Liver (tissue), 9 donors: ENCODE data around the gene CCT4. TPM values are rescaled to one million over a fixed set of nuclear protein-coding genes. Genes with fewer than 3 reads are reported as not detected.

Experiments
- DNase-seq: peaks from one replicate; pipeline ENCODE4 v3.0.0-alpha.2; 2017; ENCODE audit warnings: low spot score
- H3K27ac ChIP-seq, 2 donors: one replicate each; pipeline ENCODE4 v1.7.0; 2013; ENCODE audit warnings: inconsistent platforms in 2 of 2, low read length in 2 of 2, control low read depth in 1 of 2, low read depth in 1 of 2, mild to moderate bottlenecking in 1 of 2
- H3K27me3 ChIP-seq, 4 donors: one replicate each; pipeline versions ENCODE4 v1.6.1 to v1.7.0; 2013; ENCODE audit warnings: low read length in 3 of 4, inconsistent platforms in 1 of 4, mild to moderate bottlenecking in 1 of 4, moderate library complexity in 1 of 4; ENCODE audit not compliant: control insufficient read depth in 4 of 4, insufficient read depth in 4 of 4
- H3K36me3 ChIP-seq, 4 donors: one replicate each; pipeline versions ENCODE4 v1.6.1 to v1.7.0; 2013; ENCODE audit warnings: low read length in 3 of 4, mild to moderate bottlenecking in 3 of 4, low read depth in 1 of 4, moderate library complexity in 1 of 4; ENCODE audit not compliant: control insufficient read depth in 4 of 4, insufficient read depth in 3 of 4
- H3K4me1 ChIP-seq, 4 donors: one replicate each; pipeline versions ENCODE4 v1.6.1 to v1.7.0; 2013; ENCODE audit warnings: low read length in 3 of 4, mild to moderate bottlenecking in 3 of 4, moderate library complexity in 1 of 4; ENCODE audit not compliant: control insufficient read depth in 4 of 4, insufficient read depth in 4 of 4
- H3K4me3 ChIP-seq, 3 donors: one replicate each; pipeline versions ENCODE4 v1.6.1 to v1.7.0; 2013; ENCODE audit warnings: low read length in 3 of 3, control low read depth in 1 of 3, low read depth in 1 of 3, mild to moderate bottlenecking in 1 of 3
- H3K9ac ChIP-seq, 2 donors: one replicate each; pipeline ENCODE4 v1.7.0; 2013; ENCODE audit warnings: low read length in 2 of 2, mild to moderate bottlenecking in 2 of 2, moderate library complexity in 2 of 2, control low read depth in 1 of 2, low read depth in 1 of 2
- H3K9me3 ChIP-seq, 4 donors: one replicate each; pipeline versions ENCODE4 v1.6.1 to v1.7.0; 2013; ENCODE audit warnings: low read length in 3 of 4; ENCODE audit not compliant: control insufficient read depth in 4 of 4
- EGR1 ChIP-seq, 2 donors: IDR thresholded peaks; 2 replicates each; pipeline ENCODE4 v1.6.1; 2016 to 2018; ENCODE audit warnings: antibody characterized with exemption in 2 of 2, low read depth in 2 of 2
- FOXA1 ChIP-seq: IDR thresholded peaks from 2 replicates; pipeline ENCODE4 v1.6.1; 2016; ENCODE audit warnings: antibody characterized with exemption
- FOXA2 ChIP-seq: IDR thresholded peaks from 2 replicates; pipeline ENCODE4 v1.6.1; 2016; ENCODE audit warnings: antibody characterized with exemption
- GABPA ChIP-seq, 2 donors: IDR thresholded peaks in 1 of 2; conservative IDR thresholded peaks in 1 of 2; 2 replicates each; pipeline ENCODE4 v1.6.1; 2016; ENCODE audit warnings: antibody characterized with exemption in 2 of 2, mild to moderate bottlenecking in 1 of 2, moderate library complexity in 1 of 2
- HNF4A ChIP-seq, 2 donors: conservative IDR thresholded peaks; 2 replicates each; pipeline ENCODE4 v1.6.1; 2016; ENCODE audit warnings: antibody characterized with exemption in 2 of 2, mild to moderate bottlenecking in 2 of 2
- HNF4G ChIP-seq: IDR thresholded peaks from 2 replicates; pipeline ENCODE4 v1.6.1; 2016; ENCODE audit warnings: antibody characterized with exemption
- JUND ChIP-seq, 2 donors: IDR thresholded peaks; 2 replicates each; pipeline ENCODE4 v1.6.1; 2016; ENCODE audit warnings: antibody characterized with exemption in 2 of 2
- NR2F2 ChIP-seq: IDR thresholded peaks from 2 replicates; pipeline ENCODE4 v1.6.1; 2016; ENCODE audit warnings: antibody characterized with exemption
- RAD21 ChIP-seq, 2 donors: IDR thresholded peaks; 2 replicates each; pipeline ENCODE4 v1.6.1; 2016; ENCODE audit warnings: antibody characterized with exemption in 2 of 2, mild to moderate bottlenecking in 2 of 2
- RXRA ChIP-seq, 2 donors: IDR thresholded peaks; 2 replicates each; pipeline ENCODE4 v1.6.1; 2017 to 2018; ENCODE audit warnings: antibody characterized with exemption in 2 of 2, mild to moderate bottlenecking in 1 of 2
- SP1 ChIP-seq: IDR thresholded peaks from 2 replicates; pipeline ENCODE4 v1.6.1; 2018; ENCODE audit warnings: antibody characterized with exemption, mild to moderate bottlenecking
- TAF1 ChIP-seq: conservative IDR thresholded peaks from 2 replicates; pipeline ENCODE4 v1.6.1; 2016; ENCODE audit warnings: antibody characterized with exemption, mild to moderate bottlenecking
- YY1 ChIP-seq: IDR thresholded peaks from 2 replicates; pipeline ENCODE4 v1.6.1; 2016; ENCODE audit warnings: antibody characterized with exemption, mild to moderate bottlenecking
- WGBS: extraction: QIAGEN DNeasy Blood & Tissue Kit; methylation state at CpG from one replicate; pipeline ENCODE4 v1.1.7; 2013; 5-methylcytosine and 5-hydroxymethylcytosine counted together
- polyA plus RNA-seq, 2 donors: library from polyadenylated mRNA; stranded (reverse) in 1 of 2; unstranded in 1 of 2; fragments of 200-250 nt in 1 of 2; fragments of >200 nt in 1 of 2; fragmentation: Nextera tagmentation in 1 of 2; extraction: Ambion mirVana in 1 of 2; gene quantifications; one replicate each; pipeline versions ENCODE4 v1.2.1 to v1.2.3, GENCODE V29; 2013 to 2015
- total RNA-seq, 2 donors: library from RNA; depleted of rRNA; stranded (reverse); fragments of >200 nt; gene quantifications; one replicate each; pipeline ENCODE4 v1.2.3, GENCODE V29; 2014
- TF ChIP-seq, protein P1 (sequence below): IDR thresholded peaks from 2 replicates; pipeline ENCODE4 v1.6.1; 2016; ENCODE audit warnings: antibody characterized with exemption, mild to moderate bottlenecking
- TF ChIP-seq, protein P2 (sequence below): IDR thresholded peaks from 2 replicates; pipeline ENCODE4 v1.6.1; 2016; ENCODE audit warnings: antibody characterized with exemption
- TF ChIP-seq, protein P3 (sequence below): IDR thresholded peaks from 2 replicates; pipeline ENCODE4 v1.6.1; 2016; ENCODE audit warnings: antibody characterized with exemption
- TF ChIP-seq, protein P4 (sequence below): IDR thresholded peaks from 2 replicates; pipeline ENCODE4 v1.6.1; 2016; ENCODE audit warnings: antibody characterized with exemption
- TF ChIP-seq, protein P5 (sequence below): fragments of 150-350 bp; IDR thresholded peaks from 2 replicates; pipeline ENCODE4 v1.5.1; 2017; ENCODE audit warnings: improper control_type of control experiment, low read depth, low read length; ENCODE audit not compliant: missing input control
- donor health status: healthy.
- donor health status: healthy.
- donor health status: healthy.
- donor health status: healthy.
- donor health status: healthy.

Gene CCT4
- total and polyA plus RNA-seq, 4 donors = 35.7 to 65.2 (median 38.4) TPM

DNA sequence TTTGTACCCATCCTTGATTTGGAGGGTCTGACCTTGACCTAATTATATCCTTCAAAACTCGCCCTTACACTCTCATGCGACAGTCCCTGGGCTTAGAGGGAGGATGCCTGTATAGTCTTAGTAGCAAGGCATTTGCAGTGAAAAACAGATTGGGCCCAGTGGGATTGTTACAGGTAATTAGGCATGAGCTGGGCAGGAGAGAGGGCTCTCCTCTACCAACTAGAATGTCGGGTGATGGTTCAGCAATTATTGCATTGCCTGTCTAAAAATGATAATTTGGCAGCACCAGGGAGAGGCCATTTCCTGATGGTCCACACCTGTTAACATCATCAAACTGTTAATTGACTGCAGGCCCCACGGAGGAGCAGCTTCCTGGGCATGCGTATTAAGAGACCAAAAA, 49.4 kb upstream of the CCT4 start:
- Histone ChIP-seq H3K9me3 (no peaks in the 10 kb centered on the region), H3K4me3 (no peak overlapping the region), H3K9ac (no peak overlapping the region), H3K27me3 (no peaks in the 10 kb centered on the region), H3K27ac (no peak overlapping the region), H3K36me3 (no peaks in the 10 kb centered on the region), H3K4me1 (no peaks in the 10 kb centered on the region)
- no peak for DNase-seq
- 94% methylated on average over 5 of the region's 5 CpGs for WGBS
- TF ChIP-seq, protein P1, sequence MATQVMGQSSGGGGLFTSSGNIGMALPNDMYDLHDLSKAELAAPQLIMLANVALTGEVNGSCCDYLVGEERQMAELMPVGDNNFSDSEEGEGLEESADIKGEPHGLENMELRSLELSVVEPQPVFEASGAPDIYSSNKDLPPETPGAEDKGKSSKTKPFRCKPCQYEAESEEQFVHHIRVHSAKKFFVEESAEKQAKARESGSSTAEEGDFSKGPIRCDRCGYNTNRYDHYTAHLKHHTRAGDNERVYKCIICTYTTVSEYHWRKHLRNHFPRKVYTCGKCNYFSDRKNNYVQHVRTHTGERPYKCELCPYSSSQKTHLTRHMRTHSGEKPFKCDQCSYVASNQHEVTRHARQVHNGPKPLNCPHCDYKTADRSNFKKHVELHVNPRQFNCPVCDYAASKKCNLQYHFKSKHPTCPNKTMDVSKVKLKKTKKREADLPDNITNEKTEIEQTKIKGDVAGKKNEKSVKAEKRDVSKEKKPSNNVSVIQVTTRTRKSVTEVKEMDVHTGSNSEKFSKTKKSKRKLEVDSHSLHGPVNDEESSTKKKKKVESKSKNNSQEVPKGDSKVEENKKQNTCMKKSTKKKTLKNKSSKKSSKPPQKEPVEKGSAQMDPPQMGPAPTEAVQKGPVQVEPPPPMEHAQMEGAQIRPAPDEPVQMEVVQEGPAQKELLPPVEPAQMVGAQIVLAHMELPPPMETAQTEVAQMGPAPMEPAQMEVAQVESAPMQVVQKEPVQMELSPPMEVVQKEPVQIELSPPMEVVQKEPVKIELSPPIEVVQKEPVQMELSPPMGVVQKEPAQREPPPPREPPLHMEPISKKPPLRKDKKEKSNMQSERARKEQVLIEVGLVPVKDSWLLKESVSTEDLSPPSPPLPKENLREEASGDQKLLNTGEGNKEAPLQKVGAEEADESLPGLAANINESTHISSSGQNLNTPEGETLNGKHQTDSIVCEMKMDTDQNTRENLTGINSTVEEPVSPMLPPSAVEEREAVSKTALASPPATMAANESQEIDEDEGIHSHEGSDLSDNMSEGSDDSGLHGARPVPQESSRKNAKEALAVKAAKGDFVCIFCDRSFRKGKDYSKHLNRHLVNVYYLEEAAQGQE = no peak
- TF ChIP-seq, protein P2, sequence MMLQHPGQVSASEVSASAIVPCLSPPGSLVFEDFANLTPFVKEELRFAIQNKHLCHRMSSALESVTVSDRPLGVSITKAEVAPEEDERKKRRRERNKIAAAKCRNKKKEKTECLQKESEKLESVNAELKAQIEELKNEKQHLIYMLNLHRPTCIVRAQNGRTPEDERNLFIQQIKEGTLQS = no peak
- TF ChIP-seq SP1 = no peak
- TF ChIP-seq JUND (IDR thresholded peaks at IDR 0.05) = no peak
- TF ChIP-seq RAD21 (IDR thresholded peaks at IDR 0.05) = no peak
- TF ChIP-seq, protein P3, sequence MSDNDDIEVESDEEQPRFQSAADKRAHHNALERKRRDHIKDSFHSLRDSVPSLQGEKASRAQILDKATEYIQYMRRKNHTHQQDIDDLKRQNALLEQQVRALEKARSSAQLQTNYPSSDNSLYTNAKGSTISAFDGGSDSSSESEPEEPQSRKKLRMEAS = no peak
- TF ChIP-seq TAF1 = no peak
- no peak for TF ChIP-seq FOXA2
- TF ChIP-seq FOXA1 = no peak
- TF ChIP-seq, protein P4, sequence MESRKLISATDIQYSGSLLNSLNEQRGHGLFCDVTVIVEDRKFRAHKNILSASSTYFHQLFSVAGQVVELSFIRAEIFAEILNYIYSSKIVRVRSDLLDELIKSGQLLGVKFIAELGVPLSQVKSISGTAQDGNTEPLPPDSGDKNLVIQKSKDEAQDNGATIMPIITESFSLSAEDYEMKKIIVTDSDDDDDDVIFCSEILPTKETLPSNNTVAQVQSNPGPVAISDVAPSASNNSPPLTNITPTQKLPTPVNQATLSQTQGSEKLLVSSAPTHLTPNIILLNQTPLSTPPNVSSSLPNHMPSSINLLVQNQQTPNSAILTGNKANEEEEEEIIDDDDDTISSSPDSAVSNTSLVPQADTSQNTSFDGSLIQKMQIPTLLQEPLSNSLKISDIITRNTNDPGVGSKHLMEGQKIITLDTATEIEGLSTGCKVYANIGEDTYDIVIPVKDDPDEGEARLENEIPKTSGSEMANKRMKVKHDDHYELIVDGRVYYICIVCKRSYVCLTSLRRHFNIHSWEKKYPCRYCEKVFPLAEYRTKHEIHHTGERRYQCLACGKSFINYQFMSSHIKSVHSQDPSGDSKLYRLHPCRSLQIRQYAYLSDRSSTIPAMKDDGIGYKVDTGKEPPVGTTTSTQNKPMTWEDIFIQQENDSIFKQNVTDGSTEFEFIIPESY = no peak
- no peak for TF ChIP-seq YY1
- TF ChIP-seq, protein P5, sequence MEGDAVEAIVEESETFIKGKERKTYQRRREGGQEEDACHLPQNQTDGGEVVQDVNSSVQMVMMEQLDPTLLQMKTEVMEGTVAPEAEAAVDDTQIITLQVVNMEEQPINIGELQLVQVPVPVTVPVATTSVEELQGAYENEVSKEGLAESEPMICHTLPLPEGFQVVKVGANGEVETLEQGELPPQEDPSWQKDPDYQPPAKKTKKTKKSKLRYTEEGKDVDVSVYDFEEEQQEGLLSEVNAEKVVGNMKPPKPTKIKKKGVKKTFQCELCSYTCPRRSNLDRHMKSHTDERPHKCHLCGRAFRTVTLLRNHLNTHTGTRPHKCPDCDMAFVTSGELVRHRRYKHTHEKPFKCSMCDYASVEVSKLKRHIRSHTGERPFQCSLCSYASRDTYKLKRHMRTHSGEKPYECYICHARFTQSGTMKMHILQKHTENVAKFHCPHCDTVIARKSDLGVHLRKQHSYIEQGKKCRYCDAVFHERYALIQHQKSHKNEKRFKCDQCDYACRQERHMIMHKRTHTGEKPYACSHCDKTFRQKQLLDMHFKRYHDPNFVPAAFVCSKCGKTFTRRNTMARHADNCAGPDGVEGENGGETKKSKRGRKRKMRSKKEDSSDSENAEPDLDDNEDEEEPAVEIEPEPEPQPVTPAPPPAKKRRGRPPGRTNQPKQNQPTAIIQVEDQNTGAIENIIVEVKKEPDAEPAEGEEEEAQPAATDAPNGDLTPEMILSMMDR = no peak
- TF ChIP-seq EGR1 (IDR thresholded peaks at IDR 0.05; ENCODE audit: low read depth in 2 of 2) = no peak

DNA sequence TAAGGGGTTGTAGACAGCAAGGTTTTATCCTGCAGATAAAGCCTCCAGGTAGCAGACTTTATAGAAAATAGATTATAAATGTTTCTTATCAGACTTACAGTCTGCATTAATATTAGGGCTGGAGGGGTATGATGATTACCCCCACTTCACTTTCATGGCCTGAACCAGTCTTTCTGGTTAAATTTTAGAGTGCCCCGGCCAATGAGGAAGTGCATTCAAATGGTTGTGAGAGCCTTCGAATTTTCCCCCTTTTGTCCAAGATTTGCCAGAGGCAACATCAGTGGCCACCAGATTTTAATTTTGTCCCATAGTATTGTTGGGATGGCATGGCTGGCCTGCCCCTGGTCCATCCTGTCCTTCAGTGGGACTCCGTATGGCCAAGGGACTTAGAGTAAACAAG, 48.6 kb upstream of the CCT4 start:
- Histone ChIP-seq H3K9me3 (no peaks in the 10 kb centered on the region), H3K27me3 (no peaks in the 10 kb centered on the region), H3K36me3 (no peaks in the 10 kb centered on the region), H3K27ac (no peak overlapping the region), H3K4me3 (no peak overlapping the region), H3K4me1 (no peaks in the 10 kb centered on the region), H3K9ac (no peak overlapping the region)
- TF ChIP-seq TAF1 = no peak
- no peak for TF ChIP-seq GABPA (IDR thresholded peaks at IDR 0.05 in 1 of 2, conservative IDR thresholded peaks at IDR 0.05 in 1 of 2)
- TF ChIP-seq YY1 = no peak
- no peak for TF ChIP-seq RXRA (IDR thresholded peaks at IDR 0.05)
- TF ChIP-seq FOXA1 = no peak
- no peak for TF ChIP-seq HNF4A (conservative IDR thresholded peaks at IDR 0.05)
- no peak for TF ChIP-seq HNF4G
- TF ChIP-seq NR2F2 = no peak
- no peak for TF ChIP-seq RAD21 (IDR thresholded peaks at IDR 0.05)
- TF ChIP-seq, protein P5 = no peak
- TF ChIP-seq JUND (IDR thresholded peaks at IDR 0.05) = no peak
- no peak for TF ChIP-seq SP1
- TF ChIP-seq, protein P4 = no peak
- whole genome bisulfite sequencing = 92% methylated on average over 3 of the region's 3 CpGs
- no peak for DNase-seq
